ENCODE data around the gene HOXA4. TPM values are rescaled to one million over a fixed set of nuclear protein-coding genes. Genes with fewer than 3 reads are reported as not detected.

Gene HOXA4
- total and polyA plus RNA-seq, 2 of the 8 experiments (the other 6 are each of a cell fraction or from before 2014, with no cell fraction given), result not detected

GRCh38 chr7:27103489-27104226 lies 26.9 kb downstream of the HOXA4 start (continued):
- TF ChIP-seq E2F6 (IDR thresholded peaks at IDR 0.05), result no peak
- TF ChIP-seq KDM5A (IDR thresholded peaks at IDR 0.05; ENCODE audit: low read length), result no peak
- no peak for TF ChIP-seq ATF2 (IDR thresholded peaks at IDR 0.05; ENCODE audit: low read length)
- TF ChIP-seq EZH2 (IDR thresholded peaks at IDR 0.05; ENCODE audit: low read depth, low read length, severe bottlenecking), result peak; percentile 98
- TF ChIP-seq TBP (IDR thresholded peaks at IDR 0.05; ENCODE audit: low read depth, low read length), result no peak
- TF ChIP-seq SAP30 (IDR thresholded peaks at IDR 0.05; ENCODE audit: insufficient read depth, insufficient replicate concordance, low read length), result no peak
- no peak for TF ChIP-seq ASH2L (IDR thresholded peaks at IDR 0.05; ENCODE audit: low read length)
- no peak for TF ChIP-seq SRF (IDR thresholded peaks at IDR 0.05; ENCODE audit: low read depth, low read length)
- TF ChIP-seq MAX (IDR thresholded peaks at IDR 0.05), result no peak
- no peak for TF ChIP-seq EP300 (IDR thresholded peaks at IDR 0.05; ENCODE audit: borderline replicate concordance in 1 of 2, low read depth in 2 of 2, low read length in 2 of 2)
- TF ChIP-seq KDM4A (IDR thresholded peaks at IDR 0.05; ENCODE audit: low read depth, low read length, severe bottlenecking), result no peak
- TF ChIP-seq TAF1 (IDR thresholded peaks at IDR 0.05; ENCODE audit: low read depth, low read length), result no peak
- peak; percentile 44; the same call in 1 of the 2 replicates for TF ChIP-seq CBX8 (IDR thresholded peaks at IDR 0.05; ENCODE audit: borderline replicate concordance, low read depth, low read length)
- peak; percentile 41 for TF ChIP-seq CTBP2 (IDR thresholded peaks at IDR 0.05; ENCODE audit: borderline replicate concordance, insufficient read depth, insufficient read length, low read length)
- TF ChIP-seq ATF3 (IDR thresholded peaks at IDR 0.05; ENCODE audit: insufficient read depth, low read depth, low read length), result no peak
- no peak for TF ChIP-seq HDAC2 (IDR thresholded peaks at IDR 0.05; ENCODE audit: borderline replicate concordance in 1 of 2, low read depth in 2 of 2, low read length in 2 of 2)
- no peak for TF ChIP-seq USF2 (IDR thresholded peaks at IDR 0.05; ENCODE audit: low read length)
- TF ChIP-seq KDM1A (IDR thresholded peaks at IDR 0.05; ENCODE audit: borderline replicate concordance, low read length), result no peak
